A549 treated with AZD2906 at 1 μM for 4 hours (cell line): Measurements from ENCODE around the gene NSMCE1. TPM values are rescaled to one million over a fixed set of nuclear protein-coding genes. Genes with fewer than 3 reads are reported as not detected.

Experiments
- total RNA-seq: library from RNA; stranded (reverse); fragments of 200-300 nt; extraction: Qiagen RNA extraction; gene quantifications from 5 replicates; pipeline ENCODE4 v1.2.3, GENCODE V29; 2022

NSMCE1 gene
- total RNA-seq, result 57.5 to 62.3 TPM (median 60.5 TPM) in 5 replicates

DNA sequence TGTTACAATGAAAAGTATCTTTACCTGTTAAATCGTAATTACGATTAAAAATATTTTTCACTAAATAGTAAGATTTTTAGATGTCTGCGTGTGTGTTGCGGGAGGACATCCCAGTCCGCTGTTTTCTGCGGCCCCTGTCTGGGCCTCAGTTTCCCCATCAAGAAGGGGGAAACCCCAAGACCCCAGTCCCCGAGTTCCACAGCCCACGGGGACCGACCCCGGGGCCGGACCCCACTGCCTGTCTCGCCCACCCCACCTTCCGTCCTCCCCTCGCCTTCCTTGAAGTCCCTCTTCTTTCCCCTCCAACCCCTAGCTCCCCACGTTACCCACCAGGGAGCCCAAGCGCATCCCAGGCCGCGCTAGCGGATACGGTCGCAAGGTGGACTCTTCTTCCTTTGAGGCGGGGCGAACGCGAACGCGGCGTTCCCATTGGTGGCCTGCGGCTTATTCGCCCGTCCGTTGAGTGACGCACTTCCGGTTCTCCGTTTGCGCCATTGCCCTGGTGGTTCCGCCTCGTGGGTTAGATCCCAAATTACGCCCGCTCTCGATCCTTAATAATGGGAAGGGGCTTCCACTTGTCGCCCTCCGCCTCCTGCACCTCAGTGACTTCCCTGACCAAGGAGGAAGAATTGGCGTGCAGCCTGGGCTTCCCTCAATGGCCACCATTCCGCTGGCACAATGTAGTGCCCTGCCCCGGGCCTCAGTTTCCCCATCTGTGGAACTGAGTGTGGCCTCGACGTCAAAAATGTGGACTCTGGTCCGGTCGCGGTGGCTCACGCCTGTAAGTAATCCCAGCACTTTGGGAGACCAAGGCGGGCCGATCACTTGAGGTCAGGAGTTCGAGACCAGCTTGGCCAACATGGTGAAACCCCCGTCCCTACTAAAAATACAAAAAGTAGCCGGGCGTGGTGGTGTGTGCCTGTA is at the start of gene NSMCE1:
TSS of gene NSMCE1 (minus strand) at position 397 of the 924 bp plus-strand sequence. CDS start 11,202 bp downstream, outside the sequence.

DNA sequence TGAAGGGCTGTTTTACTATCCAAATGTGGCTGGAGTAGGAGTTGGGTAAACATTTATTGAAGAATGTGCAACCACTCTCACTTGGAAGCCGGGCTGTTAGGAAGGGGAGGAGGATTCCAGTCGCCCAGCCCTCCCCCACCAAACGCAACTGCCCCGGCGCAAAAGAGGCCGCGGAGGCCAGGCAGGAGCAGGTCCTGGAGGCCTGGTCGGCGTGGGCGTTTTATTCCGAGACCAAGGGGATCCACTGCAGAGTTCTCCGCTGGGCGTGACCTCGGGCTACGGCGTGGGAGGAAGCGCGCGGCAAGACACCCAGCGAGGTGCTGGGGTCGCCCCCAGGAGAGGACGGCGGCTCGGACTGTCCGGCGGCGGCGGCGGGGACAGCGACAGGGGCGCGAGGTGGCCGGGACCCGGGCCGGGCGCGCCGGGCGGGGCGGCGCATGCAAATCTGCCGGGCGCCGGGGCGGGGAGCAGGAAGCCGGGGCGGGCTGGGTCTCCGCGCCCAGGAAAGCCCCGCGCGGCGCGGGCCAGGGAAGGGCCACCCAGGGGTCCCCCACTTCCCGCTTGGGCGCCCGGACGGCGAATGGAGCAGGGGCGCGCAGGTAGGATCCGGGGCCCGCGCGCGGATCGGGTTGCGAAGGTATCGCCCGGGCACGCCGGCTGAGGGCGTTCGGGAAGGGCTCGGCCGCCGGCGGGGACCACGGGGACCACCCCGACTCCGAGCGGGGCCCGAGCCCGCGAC is 45.0 kb upstream of the NSMCE1 start, which contains the start of gene IL4R:
TSS of gene IL4R (plus strand) at position 553 of the 739 bp plus-strand sequence. CDS start 26,230 bp downstream, outside the sequence.

GRCh38 chr16:27203507-27204311 is 64.9 kb downstream of the NSMCE1 start, which contains the start of gene KDM8:
TSS of gene KDM8 (plus strand) at chr16:27203526. CDS start at chr16:27210124, 6,598 bp downstream.

Other genes with a start within 250 kb of the NSMCE1 start
- not detected in 5 replicates for gene C16orf82, start 201.8 kb downstream of the NSMCE1 start, total RNA-seq
- gene KDM8, start 65.2 kb downstream of the NSMCE1 start, total RNA-seq, result 1.7 to 2.9 TPM (median 2.2 TPM) in 5 replicates
- gene IL4R, start 45.2 kb upstream of the NSMCE1 start, total RNA-seq, result 27.1 to 30.6 TPM (median 29.5 TPM) in 5 replicates
- 0.03 to 0.11 TPM (median 0.06 TPM) in 4 of 5 replicates, not detected in the other for gene IL21R, start 133.4 kb upstream of the NSMCE1 start, total RNA-seq